Stimulated activated CD8-positive, alpha-beta memory T cell treated with anti-CD3 and anti-CD28 coated beads, Interleukin-2, amount 100 ng/mL, for 48 hours (primary cell): ENCODE measurements around the gene C7orf33.
"Not testable (repeated sequence)": the region's sequence is repeated elsewhere in the genome, so short reads cannot be mapped to it uniquely, and the experiment has no call there.

ENCODE experiments used
- DNase-seq, 2 donors: peaks; one replicate each; pipeline ENCODE4 v3.0.0-alpha.2; 2020; ENCODE audit warnings: low read depth in 2 of 2

The C7orf33 gene

GRCh38 chr7:148580446-148580845, 10.1 kb upstream of the C7orf33 start:
- no peak for DNase-seq

- DNase-seq: no peak
Measured at GRCh38 chr7:148581624-148582023, 8.9 kb upstream of the C7orf33 start.

- no peak for DNase-seq
Measured at GRCh38 chr7:148584154-148584827, 6.3 kb upstream of the C7orf33 start.

GRCh38 chr7:148585399-148585798, 5.2 kb upstream of the C7orf33 start:
- DNase-seq: no peak

- DNase-seq: no peak
Measured at GRCh38 chr7:148587076-148587475, 3.5 kb upstream of the C7orf33 start.

- DNase-seq: no peak
Measured at GRCh38 chr7:148588168-148588567, 2.4 kb upstream of the C7orf33 start.

- no peak for DNase-seq
Measured at GRCh38 chr7:148588670-148589131, 1.9 kb upstream of the C7orf33 start.

- no peak for DNase-seq
Measured at GRCh38 chr7:148589640-148590039, 926 bp upstream of the C7orf33 start.

- DNase-seq: not testable (repeated sequence)
Measured at GRCh38 chr7:148596354-148596753, 5.8 kb downstream of the C7orf33 start.

GRCh38 chr7:148598351-148598750, 7.8 kb downstream of the C7orf33 start:
- DNase-seq: no peak

- no peak for DNase-seq
Measured at GRCh38 chr7:148605350-148605749, 14.8 kb downstream of the C7orf33 start.

- no peak for DNase-seq
Measured at GRCh38 chr7:148607151-148607661, 16.6 kb downstream of the C7orf33 start.

- DNase-seq: no peak
Measured at GRCh38 chr7:148609045-148609725, 18.6 kb downstream of the C7orf33 start.

- no peak for DNase-seq
Measured at GRCh38 chr7:148611692-148612091, 21.1 kb downstream of the C7orf33 start.

GRCh38 chr7:148615085-148615730, 24.6 kb downstream of the C7orf33 start:
- DNase-seq: no peak

- no peak for DNase-seq
Measured at GRCh38 chr7:148620749-148621359, 30.3 kb downstream of the C7orf33 start.

GRCh38 chr7:148621563-148621962, 31.0 kb downstream of the C7orf33 start:
- no peak for DNase-seq

- DNase-seq: no peak
Measured at GRCh38 chr7:148622887-148623585, 32.5 kb downstream of the C7orf33 start.

- no peak for DNase-seq
Measured at GRCh38 chr7:148623586-148624282, 33.2 kb downstream of the C7orf33 start.

GRCh38 chr7:148624735-148625134, 34.2 kb downstream of the C7orf33 start:
- no peak for DNase-seq

GRCh38 chr7:148625342-148625741, 34.8 kb downstream of the C7orf33 start:
- DNase-seq: no peak
